GM21529 (cell line): Measurements from ENCODE around the gene GCN1.

Experiments used
- ATAC-seq: cut with Tn5 transposase; IDR thresholded peaks from one replicate; pipeline ENCODE4 v1.9.1; 2021; ENCODE audit not compliant: unreplicated experiment

The GCN1 gene

DNA sequence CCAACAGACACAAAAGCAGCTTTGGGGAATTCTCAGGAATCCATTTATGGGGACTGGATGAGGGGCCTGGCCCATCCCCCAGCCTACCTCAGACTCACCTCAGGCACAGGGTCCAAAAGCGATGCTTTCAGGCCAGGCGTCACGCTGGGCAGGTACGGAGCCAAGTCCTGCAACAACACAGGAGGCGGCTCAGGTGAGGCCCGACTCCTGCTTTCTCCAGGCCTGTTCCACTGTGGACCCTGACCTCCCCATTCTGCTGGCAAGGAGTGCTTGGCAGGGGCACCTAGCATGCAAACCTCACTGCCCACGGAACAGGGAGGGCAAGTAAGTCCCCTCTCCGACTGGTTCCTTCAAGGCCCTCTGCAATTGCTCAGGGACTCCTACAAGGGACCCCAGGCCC lies 49.4 kb downstream of the GCN1 start:
- no peak for ATAC-seq

- ATAC-seq, result no peak
Measured at GRCh38 chr12:120144215-120144614, 50.3 kb downstream of the GCN1 start.

DNA sequence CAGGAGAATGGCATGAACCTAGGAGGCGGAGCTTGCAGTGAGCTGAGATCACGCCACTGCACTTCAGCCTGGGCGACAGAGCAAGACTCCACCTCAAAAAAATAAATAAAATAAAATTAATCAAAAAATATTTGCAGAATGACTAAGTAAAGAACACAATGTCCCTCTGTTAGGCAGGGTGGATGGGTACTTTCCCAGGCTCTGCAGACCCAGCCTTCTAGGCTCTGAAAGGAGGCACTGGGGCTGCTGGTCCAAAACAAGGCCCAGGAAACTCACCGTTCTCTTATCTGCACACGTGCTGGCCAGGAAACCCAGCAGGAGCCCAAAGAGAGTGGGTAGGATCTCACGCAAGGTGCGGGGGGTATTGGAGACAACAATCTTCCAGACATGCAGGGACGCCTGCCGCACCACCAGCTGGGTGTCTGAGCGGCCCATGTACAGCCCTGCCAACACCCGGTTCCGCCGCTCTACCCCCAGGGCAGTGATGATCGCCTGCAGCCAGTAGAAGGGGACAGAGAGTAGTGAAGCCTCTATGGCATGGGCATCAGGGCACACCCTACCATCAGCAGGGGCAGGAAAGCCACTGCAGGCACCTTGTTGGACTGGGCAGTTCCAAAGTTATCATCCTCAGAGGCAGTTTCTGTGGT lies 52.2 kb downstream of the GCN1 start:
- no peak for ATAC-seq

DNA sequence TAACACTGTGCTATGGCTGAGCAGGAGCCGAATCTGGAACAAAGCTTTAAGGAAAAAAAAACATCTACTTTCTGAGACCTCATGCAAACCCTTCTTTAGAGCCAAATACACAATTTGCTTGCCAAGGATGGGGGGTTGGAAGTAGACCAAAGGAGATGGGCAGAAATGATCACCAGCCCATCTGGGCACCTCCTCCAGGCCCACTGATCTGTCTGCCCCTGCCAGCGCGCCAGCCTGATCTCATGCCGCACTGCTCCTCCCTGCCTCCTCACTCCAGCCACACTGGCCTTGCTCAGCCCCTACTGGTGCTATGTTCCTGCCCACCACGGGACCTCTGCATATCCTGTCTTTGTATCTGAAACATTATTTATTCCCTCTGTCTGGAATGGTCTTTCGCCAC lies 53.2 kb downstream of the GCN1 start:
- ATAC-seq, result no peak

GRCh38 chr12:120140603-120141002 lies 53.9 kb downstream of the GCN1 start:
- ATAC-seq, result no peak

GRCh38 chr12:120139958-120140357 lies 54.6 kb downstream of the GCN1 start:
- ATAC-seq, result no peak

- ATAC-seq, result no peak
Measured at GRCh38 chr12:120138366-120138765, 56.1 kb downstream of the GCN1 start.

GRCh38 chr12:120137833-120138232 lies 56.7 kb downstream of the GCN1 start:
- no peak for ATAC-seq

DNA sequence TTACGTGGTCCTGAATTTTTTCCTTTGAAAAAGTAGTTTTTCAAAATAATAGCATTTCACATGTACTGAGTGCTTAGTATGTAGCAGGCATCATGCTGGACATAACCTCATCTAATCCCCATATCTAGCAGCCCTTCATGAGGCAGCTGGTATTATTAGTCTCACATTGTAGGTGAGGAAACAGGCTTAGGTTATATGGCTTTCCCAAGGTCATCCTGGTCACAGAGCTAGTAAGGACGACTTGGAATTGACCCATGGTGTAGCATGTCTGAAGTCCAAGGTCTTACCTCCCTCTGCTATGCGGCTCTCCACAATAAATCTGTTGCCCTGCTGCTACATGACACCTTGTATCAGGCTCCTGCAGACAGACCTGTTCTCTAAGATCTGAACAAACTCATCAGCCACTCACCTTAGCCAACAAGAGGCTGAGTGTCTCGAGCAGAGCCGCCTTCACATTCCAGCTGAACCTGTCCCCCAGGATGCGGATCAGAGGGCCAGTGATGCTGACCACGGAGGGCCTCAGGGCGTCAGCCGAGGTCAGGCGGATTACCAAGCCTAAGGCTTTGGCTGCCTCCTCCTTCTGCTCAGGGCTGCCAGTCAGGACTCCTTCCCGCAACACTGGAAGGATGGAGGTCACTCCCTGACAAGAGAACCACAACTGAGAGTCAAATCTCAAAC lies 58.3 kb downstream of the GCN1 start:
- ATAC-seq, result no peak

GRCh38 chr12:120134307-120134980 lies 60.1 kb downstream of the GCN1 start:
- ATAC-seq, result no peak

- ATAC-seq, result peak; percentile 93
Measured at GRCh38 chr12:120132863-120133385, 61.6 kb downstream of the GCN1 start.

GRCh38 chr12:120132054-120132836 lies 62.3 kb downstream of the GCN1 start:
- no peak for ATAC-seq

DNA sequence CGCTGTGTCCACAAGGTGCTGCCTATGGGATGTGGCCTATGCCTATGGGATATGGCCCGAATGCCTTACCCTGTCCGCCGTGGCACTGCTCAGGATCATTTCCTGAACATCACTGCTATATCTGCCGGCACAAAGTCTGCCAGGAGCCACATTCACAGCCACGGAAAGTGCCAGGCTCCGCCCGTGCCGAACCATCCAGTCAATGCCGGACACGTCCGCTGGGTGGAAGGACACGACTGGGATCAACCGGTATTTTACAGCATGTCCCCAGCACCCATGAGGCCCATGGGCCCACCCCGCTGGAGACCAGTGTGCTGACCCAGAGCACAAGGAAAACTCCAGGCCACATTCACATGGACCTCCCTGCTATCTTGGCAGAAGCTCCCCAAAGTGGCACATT lies 63.4 kb downstream of the GCN1 start:
- no peak for ATAC-seq

GRCh38 chr12:120130011-120130410 lies 64.5 kb downstream of the GCN1 start:
- ATAC-seq, result no peak

DNA sequence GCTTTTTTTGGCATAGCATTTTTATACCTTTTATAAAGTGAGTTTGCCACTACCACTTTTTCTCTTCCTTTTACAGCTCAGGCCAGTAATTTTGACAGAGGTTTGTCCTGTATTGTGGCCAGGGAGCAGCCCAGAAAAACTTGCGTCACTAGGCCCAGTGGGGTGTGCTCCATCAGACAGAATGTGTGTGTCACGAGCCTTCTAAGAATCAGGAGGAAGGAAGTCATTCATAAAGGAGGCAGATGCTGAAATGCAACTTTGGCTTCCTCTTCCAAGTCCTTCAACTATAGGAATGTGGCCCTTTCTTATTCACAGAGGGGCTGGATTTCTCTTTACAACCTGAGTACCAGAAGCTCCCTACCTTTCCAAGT lies 67.9 kb downstream of the GCN1 start:
- ATAC-seq, result no peak

DNA sequence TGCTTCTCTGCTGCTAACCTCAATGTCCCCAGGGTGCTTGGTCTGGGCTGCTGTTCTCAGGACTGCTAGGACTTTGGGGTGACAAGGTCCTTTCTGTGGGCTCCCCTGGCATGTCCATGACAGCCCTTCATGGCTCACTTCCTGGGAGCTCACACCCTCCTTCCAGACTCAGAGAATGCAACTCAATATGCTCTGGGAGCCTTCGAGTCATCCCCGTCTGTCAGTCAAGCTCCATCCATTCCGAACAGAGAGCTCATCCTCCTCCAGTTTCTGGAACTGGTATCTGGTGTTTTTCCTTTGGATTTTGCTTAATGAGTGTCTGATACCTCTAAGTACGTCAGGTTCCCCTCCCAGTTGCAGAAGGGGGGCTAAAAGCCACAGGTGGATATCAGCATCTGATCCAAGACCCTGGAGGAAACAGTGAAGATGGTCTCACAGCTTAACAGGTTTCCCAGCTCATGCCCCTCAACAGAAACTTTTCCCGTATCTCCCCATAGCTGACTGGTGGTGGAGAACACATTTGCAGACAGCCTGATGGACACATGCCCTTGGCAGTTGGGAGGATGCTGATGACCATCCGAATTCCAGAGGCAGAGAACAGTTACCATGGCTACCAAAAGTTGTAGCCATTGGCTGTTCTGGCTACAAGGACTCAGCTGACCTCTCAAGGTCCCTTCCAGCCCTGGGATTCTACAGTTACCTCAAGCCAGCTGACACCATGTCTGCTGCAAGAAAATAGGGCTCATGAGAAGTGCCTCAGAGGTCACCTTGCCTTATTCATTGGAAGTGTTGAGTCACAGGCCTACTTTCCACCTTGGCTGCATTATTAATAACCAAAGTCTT lies 68.5 kb downstream of the GCN1 start:
- no peak for ATAC-seq

DNA sequence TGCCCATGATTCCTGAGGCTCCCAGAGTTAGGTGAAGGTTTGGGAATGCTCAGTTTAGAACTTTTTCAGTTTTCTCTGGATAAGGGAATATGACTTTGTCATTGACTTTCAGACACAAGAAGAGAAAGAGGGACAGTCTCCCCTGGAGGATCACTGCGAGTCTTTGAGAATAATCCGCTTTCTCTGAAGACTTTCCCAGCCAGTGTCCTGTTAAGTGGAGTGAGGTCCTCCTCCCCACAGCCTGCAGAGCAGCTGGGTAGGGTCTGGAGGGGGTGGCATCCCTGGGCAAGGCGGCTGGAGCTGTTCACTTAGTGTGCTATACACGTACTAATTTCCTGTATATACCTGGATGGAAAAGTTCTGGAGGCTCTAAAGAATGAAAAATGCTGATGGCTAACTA lies 69.5 kb downstream of the GCN1 start:
- no peak for ATAC-seq

- ATAC-seq, result peak; percentile 48
Measured at GRCh38 chr12:120121766-120122293, 72.7 kb downstream of the GCN1 start.

- no peak for ATAC-seq
Measured at GRCh38 chr12:120121343-120121742, 73.2 kb downstream of the GCN1 start.

DNA sequence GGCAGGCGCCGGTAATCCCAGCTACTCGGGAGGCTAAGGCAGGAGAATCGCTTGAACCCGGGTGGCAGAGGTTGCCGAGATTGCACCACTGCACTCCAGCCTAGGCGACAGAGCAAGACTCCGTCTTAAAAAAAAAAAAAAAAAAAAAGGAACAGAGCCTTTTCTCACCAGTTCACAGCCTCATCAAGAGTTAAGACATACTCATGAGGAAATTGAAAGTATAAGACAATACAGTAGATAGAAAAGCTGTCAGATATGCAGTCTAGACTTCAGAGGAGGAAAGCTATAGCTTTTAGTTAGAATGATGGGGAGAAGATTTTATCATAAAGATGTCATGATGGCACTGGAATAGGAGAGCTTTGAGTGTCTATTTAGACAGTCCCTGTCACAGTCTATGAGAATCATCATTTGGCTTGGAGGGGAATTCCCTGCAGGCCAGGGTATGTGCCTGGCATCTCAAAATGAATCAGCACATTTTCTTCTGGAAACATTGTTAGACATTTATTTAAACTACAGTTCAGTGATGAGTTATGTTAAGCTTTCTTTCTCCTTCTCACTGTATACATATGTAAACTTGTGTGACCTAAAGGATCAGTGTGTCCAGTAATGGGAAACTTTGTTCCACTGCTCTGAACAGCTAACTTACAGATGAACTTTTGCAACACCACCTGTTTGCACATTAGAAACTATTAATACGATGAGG lies 75.1 kb downstream of the GCN1 start:
- peak; percentile 27 for ATAC-seq
